Ascending aorta (tissue), 2 donors: ENCODE measurements around the gene TACC2. TPM values are rescaled to one million over a fixed set of nuclear protein-coding genes. Genes with fewer than 3 reads are reported as not detected.
A peak's percentile ranks its signal among the peaks of the same experiment; 100 is the strongest.
"Not testable (repeated sequence)": the region's sequence is repeated elsewhere in the genome, so short reads cannot be mapped to it uniquely, and the experiment has no call there.

ENCODE experiments used
- DNase-seq, 2 donors: peaks; one replicate each; pipeline ENCODE4 v3.0.0-alpha.2; 2019; ENCODE audit warnings: low spot score in 2 of 2
- H3K27ac ChIP-seq, 2 donors: fragments of 200-600 bp; sonication (generic); one replicate each; pipeline ENCODE4 v1.5.1; 2016 to 2017; ENCODE audit warnings: mild to moderate bottlenecking in 1 of 2
- H3K27me3 ChIP-seq: fragments of 200-600 bp; sonication (generic); one replicate; pipeline ENCODE4 v1.5.1; 2017
- H3K36me3 ChIP-seq, 2 donors: fragments of 200-600 bp; sonication (generic); one replicate each; pipeline ENCODE4 v1.5.1; 2016
- H3K4me1 ChIP-seq, 2 donors: fragments of 200-600 bp; sonication (generic); one replicate each; pipeline ENCODE4 v1.5.1; 2016 to 2017; ENCODE audit warnings: mild to moderate bottlenecking in 1 of 2
- H3K4me3 ChIP-seq, 2 donors: fragments of 200-600 bp; sonication (generic); one replicate each; pipeline ENCODE4 v1.5.1; 2016 to 2017; ENCODE audit warnings: mild to moderate bottlenecking in 1 of 2
- H3K9me3 ChIP-seq, 2 donors: fragments of 200-600 bp; sonication (generic); one replicate each; pipeline ENCODE4 v1.5.1; 2016
- CTCF ChIP-seq, 3 experiments: fragments of 200-600 bp in 2 of 3; fragments of 450-650 bp in 1 of 3; sonication (generic) in 2 of 3; IDR thresholded peaks; one replicate each; pipeline ENCODE4 v1.5.1; 2016 to 2019; ENCODE audit warnings: antibody characterized with exemption in 3 of 3, mild to moderate bottlenecking in 1 of 3, moderate library complexity in 1 of 3
- intact Hi-C: fragments of 100-400 bp; cut with DNase I; formaldehyde crosslinking; loops from one replicate; pipeline ENCODE4 v1.15.1; 2023
- total RNA-seq: library from RNA; depleted of rRNA; stranded (reverse); fragments of >200 nt; gene quantifications from one replicate; pipeline ENCODE4 v1.1.0, GENCODE V29; 2016

Gene TACC2
- total RNA-seq, 1 donor from 2014 or later: 69.1 TPM

DNA sequence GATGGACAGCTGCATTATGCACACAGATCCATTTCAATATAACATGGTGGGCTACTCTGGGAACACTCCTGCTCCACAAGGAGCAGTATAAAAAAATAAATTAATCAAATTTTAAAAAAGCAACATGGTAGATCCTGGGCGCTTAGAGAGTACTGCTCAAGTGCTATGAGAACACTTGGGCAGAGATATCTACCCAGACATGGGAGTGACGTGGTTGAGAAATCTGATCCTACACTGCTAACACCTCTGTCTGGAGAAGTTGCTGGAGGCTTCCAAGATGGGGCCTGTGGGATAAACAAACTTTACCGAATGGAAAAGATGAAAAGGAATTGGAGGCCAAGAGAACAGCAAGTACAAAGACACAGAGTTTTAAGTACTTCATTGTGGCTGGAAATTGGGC lies 23.0 kb upstream of the TACC2 start:
- intact Hi-C loops: no loop called here
- peaks cover 31 to 66% of the 10 kb centered on the region in 2 donors for H3K36me3 ChIP-seq

DNA sequence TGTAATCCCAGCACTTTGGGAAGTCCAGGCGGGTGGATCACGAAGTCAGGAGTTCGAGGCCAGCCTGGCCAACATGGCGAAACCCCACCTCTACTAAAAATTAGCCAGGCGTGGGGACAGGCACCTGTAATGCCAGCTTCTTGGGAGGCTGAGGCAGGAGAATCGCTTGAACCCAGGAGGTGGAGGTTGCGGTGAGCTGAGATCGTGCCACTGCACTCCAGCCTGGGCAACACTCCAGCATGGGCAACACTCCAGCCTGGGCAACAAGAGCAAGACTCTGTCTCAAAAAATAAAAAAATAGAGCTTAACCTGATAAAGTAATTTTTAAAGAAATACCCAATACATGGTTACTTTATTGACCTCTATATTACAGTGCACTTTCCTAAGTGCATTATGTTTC lies 19.9 kb upstream of the TACC2 start:
- peaks cover 0 to 11% of the 10 kb centered on the region in 2 donors for H3K4me1 ChIP-seq
- intact Hi-C loops, H3K4me3 ChIP-seq, H3K27me3 ChIP-seq, H3K9me3 ChIP-seq, H3K27ac ChIP-seq, DNase-seq: not testable (repeated sequence)
- peaks cover 31 to 67% of the 10 kb centered on the region in 2 donors for H3K36me3 ChIP-seq

More for the DNA sequence above, 23.0 kb upstream of the TACC2 start:
- no peak for DNase-seq
- no peak for TF ChIP-seq CTCF (IDR thresholded peaks at IDR 0.05)
- Histone ChIP-seq H3K4me1 (no peaks in the 10 kb centered on the region), H3K27ac (no peak overlapping the region), H3K4me3 (no peak overlapping the region), H3K27me3 (no peaks in the 10 kb centered on the region), H3K9me3 (no peaks in the 10 kb centered on the region)

- intact Hi-C loops: loop anchor here (1.0 to 10.0 kb wide), 4 partner anchors 20 to 241 kb away; partner anchors contain the start of gene ATE1
- no peak for TF ChIP-seq CTCF (IDR thresholded peaks at IDR 0.05)
- H3K36me3 ChIP-seq: peaks cover 0 to 20% of the 10 kb centered on the region in 2 donors
These were observed 14.9 kb upstream of the TACC2 start for GRCh38 chr10:121974019-121974534.

GRCh38 chr10:121974535-121975294 lies 14.2 kb upstream of the TACC2 start, which contains the start of gene NSMCE4A:
Gene NSMCE4A (minus strand): TSS chr10:121975217. CDS start chr10:121975165, 52 bp downstream.
- DNase-seq: peak in 1 of 2 donors; percentile 81
- H3K27me3 ChIP-seq: no peaks in the 10 kb centered on the region
- intact Hi-C loops: loop anchor here (1.0 to 10.0 kb wide), 6 partner anchors 20 to 240 kb away; partner anchors contain the start of gene ATE1
- peak in 2 of 3 experiments; percentile 50 to 52 for TF ChIP-seq CTCF (IDR thresholded peaks at IDR 0.05)
- peaks cover 0 to 17% of the 10 kb centered on the region in 2 donors for H3K36me3 ChIP-seq
- H3K4me3 ChIP-seq: peak within 1 kb of the TSS; percentile 80 to 95
- H3K4me1 ChIP-seq: peaks cover 0 to 16% of the 10 kb centered on the region in 2 donors
- H3K9me3 ChIP-seq: no peaks in the 10 kb centered on the region
- H3K27ac ChIP-seq: peak within 1 kb of the TSS; percentile 93 to 96

More at GRCh38 chr10:121974019-121974534, 14.9 kb upstream of the TACC2 start:
- DNase-seq: no peak
- Histone ChIP-seq H3K9me3 (no peaks in the 10 kb centered on the region), H3K27me3 (no peaks in the 10 kb centered on the region), H3K27ac (peak overlapping the region; percentile 93 to 96), H3K4me1 (peaks cover 0 to 16% of the 10 kb centered on the region in 2 donors), H3K4me3 (peak overlapping the region; percentile 80 to 95)

- TF ChIP-seq CTCF (IDR thresholded peaks at IDR 0.05): peak in 1 of 3 experiments; percentile 81
- no peaks in the 10 kb centered on the region for H3K27me3 ChIP-seq
- no peaks in the 10 kb centered on the region for H3K9me3 ChIP-seq
- H3K36me3 ChIP-seq: peaks cover 0 to 11% of the 10 kb centered on the region in 2 donors
- intact Hi-C loops: loop anchor here (1.0 to 10.0 kb wide), 3 partner anchors 54 to 239 kb away; no protein-coding TSS in a partner anchor
- no peak for DNase-seq
- H3K4me1 ChIP-seq: peaks cover 0 to 16% of the 10 kb centered on the region in 2 donors
- peak overlapping the region; percentile 80 to 95 for H3K4me3 ChIP-seq
- H3K27ac ChIP-seq: peak overlapping the region; percentile 93 to 96
These were observed 13.5 kb upstream of the TACC2 start for GRCh38 chr10:121975295-121976086.
